ENCODE data around the gene TRAP1. TPM values are rescaled to one million over a fixed set of nuclear protein-coding genes. Genes with fewer than 3 reads are reported as not detected.

TRAP1 gene
- total RNA-seq, 1 experiment from 2014 or later, result 416 TPM

DNA sequence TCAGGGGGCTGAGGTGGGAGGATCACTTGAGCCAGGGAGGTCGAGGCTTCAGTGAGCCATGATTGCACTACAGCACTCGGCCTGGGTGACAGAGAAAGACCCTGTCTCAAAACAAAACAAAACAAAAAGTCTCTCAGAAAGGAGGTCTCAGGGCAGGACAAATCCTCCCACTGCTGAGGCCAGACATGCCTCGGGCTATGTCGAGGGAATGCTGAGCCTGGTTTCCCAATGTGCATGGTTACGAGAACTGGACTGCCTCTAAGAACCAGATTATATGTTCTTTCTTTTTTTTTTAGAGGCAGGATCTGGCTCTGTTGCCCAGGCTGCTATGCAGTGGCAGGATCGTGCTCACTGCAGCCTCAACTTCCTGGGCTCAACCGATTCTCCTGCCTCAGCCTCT, 27.6 kb downstream of the TRAP1 start:
- Histone ChIP-seq H3K4me1 (ENCODE audit: control insufficient read depth in 1 of 2, insufficient read depth in 2 of 2, low read length in 2 of 2) (peaks cover 0 to 10% of the 10 kb centered on the region in 2 experiments; a peak in 2 of 4 replicates), H3K9me2 (ENCODE audit: insufficient read depth) (no peaks in the 10 kb centered on the region), H3K79me2 (ENCODE audit: insufficient read depth, low read length) (peaks cover 59% of the 10 kb centered on the region), H3K9me3 (ENCODE audit: control insufficient read depth in 1 of 2, insufficient read depth in 1 of 2, low read depth in 1 of 2, low read length in 2 of 2) (no peaks in the 10 kb centered on the region), H3K4me3 (replicated peaks in 1 of 2; ENCODE audit: low read depth in 1 of 2, low read length in 2 of 2) (no peak overlapping the region), H3K27ac (ENCODE audit: low read depth, low read length) (no peak overlapping the region), H2AFZ (ENCODE audit: low read depth, low read length, poor library complexity, severe bottlenecking) (no peak overlapping the region), H3K36me3 (ENCODE audit: control insufficient read depth in 1 of 2, insufficient read depth in 2 of 2, low read length in 2 of 2) (peaks cover 24 to 53% of the 10 kb centered on the region in 2 experiments; a peak in 3 of 4 replicates), H4K20me1 (ENCODE audit: insufficient read depth) (no peaks in the 10 kb centered on the region), H3K9ac (ENCODE audit: low read length) (no peak overlapping the region), H3K27me3 (ENCODE audit: insufficient read depth, low read length) (no peaks in the 10 kb centered on the region), H3K4me2 (ENCODE audit: low read length) (no peak overlapping the region)
- TF ChIP-seq, protein P1, sequence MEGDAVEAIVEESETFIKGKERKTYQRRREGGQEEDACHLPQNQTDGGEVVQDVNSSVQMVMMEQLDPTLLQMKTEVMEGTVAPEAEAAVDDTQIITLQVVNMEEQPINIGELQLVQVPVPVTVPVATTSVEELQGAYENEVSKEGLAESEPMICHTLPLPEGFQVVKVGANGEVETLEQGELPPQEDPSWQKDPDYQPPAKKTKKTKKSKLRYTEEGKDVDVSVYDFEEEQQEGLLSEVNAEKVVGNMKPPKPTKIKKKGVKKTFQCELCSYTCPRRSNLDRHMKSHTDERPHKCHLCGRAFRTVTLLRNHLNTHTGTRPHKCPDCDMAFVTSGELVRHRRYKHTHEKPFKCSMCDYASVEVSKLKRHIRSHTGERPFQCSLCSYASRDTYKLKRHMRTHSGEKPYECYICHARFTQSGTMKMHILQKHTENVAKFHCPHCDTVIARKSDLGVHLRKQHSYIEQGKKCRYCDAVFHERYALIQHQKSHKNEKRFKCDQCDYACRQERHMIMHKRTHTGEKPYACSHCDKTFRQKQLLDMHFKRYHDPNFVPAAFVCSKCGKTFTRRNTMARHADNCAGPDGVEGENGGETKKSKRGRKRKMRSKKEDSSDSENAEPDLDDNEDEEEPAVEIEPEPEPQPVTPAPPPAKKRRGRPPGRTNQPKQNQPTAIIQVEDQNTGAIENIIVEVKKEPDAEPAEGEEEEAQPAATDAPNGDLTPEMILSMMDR (IDR thresholded peaks at IDR 0.05 in 2 of 3, conservative IDR thresholded peaks at IDR 0.05 in 1 of 3; ENCODE audit: borderline replicate concordance in 1 of 3, insufficient read depth in 1 of 3, low read depth in 2 of 3, low read length in 2 of 3), result no peak
- TF ChIP-seq TCF7L2 (IDR thresholded peaks at IDR 0.05; ENCODE audit: borderline replicate concordance, extremely low read depth, insufficient read depth, insufficient read length) (no peak), CEBPB (IDR thresholded peaks at IDR 0.05; ENCODE audit: low read depth) (no peak), EZH2phosphoT487 (IDR thresholded peaks at IDR 0.05; ENCODE audit: borderline replicate concordance) (no peak), POLR2AphosphoS5 (IDR thresholded peaks at IDR 0.05; ENCODE audit: low read depth, low read length) (no peak), RAD21 (IDR thresholded peaks at IDR 0.05; ENCODE audit: low read depth) (no peak), CBX3 (IDR thresholded peaks at IDR 0.05; ENCODE audit: low read depth) (no peak), POLR2A (IDR thresholded peaks at IDR 0.05; ENCODE audit: borderline replicate concordance, extremely low read depth, insufficient read depth, insufficient read length) (no peak), SIN3A (IDR thresholded peaks at IDR 0.05; ENCODE audit: low read depth) (no peak), JUND (IDR thresholded peaks at IDR 0.05) (no peak), YY1 (IDR thresholded peaks at IDR 0.05; ENCODE audit: extremely low read depth, insufficient replicate concordance, low read depth, low read length) (no peak), ZNF274 (IDR thresholded peaks at IDR 0.05; ENCODE audit: low read depth, low read length) (no peak)
- TF ChIP-seq, protein P2, sequence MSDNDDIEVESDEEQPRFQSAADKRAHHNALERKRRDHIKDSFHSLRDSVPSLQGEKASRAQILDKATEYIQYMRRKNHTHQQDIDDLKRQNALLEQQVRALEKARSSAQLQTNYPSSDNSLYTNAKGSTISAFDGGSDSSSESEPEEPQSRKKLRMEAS (IDR thresholded peaks at IDR 0.05), result no peak
- intact Hi-C loops (cut with micrococcal nuclease), result no loop called here
- ChIA-PET CTCF (interaction anchor here (0.6 kb wide), 1 partner anchor 12 kb away, joined by 3 read pairs; no protein-coding TSS in a partner anchor), RAD21 (ENCODE audit: low non-redundant PET in 1 of 2, low total read pairs in 2 of 2, uncharacterized antibody in 2 of 2, unreplicated experiment in 2 of 2) (no interaction called here), POLR2A (interaction anchor here (1.6 kb wide), 1 partner anchor 191 kb away, joined by 3 read pairs; the partner anchor contains the start of gene CREBBP)
- no TSS peak for BruUV-seq (replicated peaks)
- no peak for DNase-seq (ENCODE audit: low read depth, low spot score)
- no peak for ATAC-seq
